Heart right ventricle (tissue), 16 donors: Measurements from ENCODE around the gene ZIC4. TPM values are rescaled to one million over a fixed set of nuclear protein-coding genes. Genes with fewer than 3 reads are reported as not detected.

Experiments used
- ATAC-seq, 8 donors: fragments of 200-7000 bp; cut with Tn5 transposase; one replicate each; pipeline ENCODE4 v1.9.1; 2020; ENCODE audit warnings: mild to moderate bottlenecking in 8 of 8, moderate library complexity in 8 of 8, moderate number of reproducible peaks in 1 of 8
- DNase-seq, 2 donors: peaks; one replicate each; pipeline ENCODE4 v3.0.0-alpha.2; 2020
- H3K27ac ChIP-seq, 10 donors: fragments of 200-600 bp; sonication (generic) in 2 of 10; one replicate each; pipeline versions ENCODE4 v1.5.0 to v1.8.0; 2020 to 2022; ENCODE audit warnings: mild to moderate bottlenecking in 3 of 10
- H3K27me3 ChIP-seq, 7 donors: fragments of 200-600 bp; one replicate each; pipeline ENCODE4 v1.8.0; 2021 to 2022; ENCODE audit warnings: mild to moderate bottlenecking in 2 of 7
- H3K36me3 ChIP-seq, 9 donors: fragments of 200-600 bp; sonication (generic) in 1 of 9; one replicate each; pipeline versions ENCODE4 v1.5.0 to v1.8.0; 2020 to 2022; ENCODE audit warnings: mild to moderate bottlenecking in 2 of 9
- H3K4me1 ChIP-seq, 9 donors: fragments of 200-600 bp; sonication (generic) in 1 of 9; one replicate each; pipeline versions ENCODE4 v1.5.0 to v1.8.0; 2020 to 2022; ENCODE audit warnings: mild to moderate bottlenecking in 4 of 9
- H3K4me3 ChIP-seq, 10 donors: fragments of 200-600 bp; sonication (generic) in 2 of 10; one replicate each; pipeline versions ENCODE4 v1.5.0 to v1.8.0; 2020 to 2022; ENCODE audit warnings: mild to moderate bottlenecking in 7 of 10, moderate library complexity in 2 of 10
- H3K9me3 ChIP-seq, 11 donors: fragments of 200-600 bp in 10 of 11; sonication (generic) in 2 of 11; one replicate each; pipeline versions ENCODE4 v1.5.0 to v1.8.0; 2013 to 2022; ENCODE audit warnings: mild to moderate bottlenecking in 2 of 11, control low read depth in 1 of 11, moderate library complexity in 1 of 11
- CTCF ChIP-seq, 9 donors: fragments of 200-600 bp; sonication (generic) in 2 of 9; IDR thresholded peaks; one replicate each; pipeline versions ENCODE4 v1.5.0 to v1.8.0; 2021 to 2022; ENCODE audit warnings: antibody characterized with exemption in 9 of 9, mild to moderate bottlenecking in 5 of 9, moderate library complexity in 1 of 9
- WGBS, 2 donors: extraction: QIAGEN DNeasy Blood & Tissue Kit; methylation state at CpG; one replicate each; pipeline ENCODE4 v1.1.7; 2013; ENCODE audit warnings: inconsistent platforms in 1 of 2; 5-methylcytosine and 5-hydroxymethylcytosine counted together
- intact Hi-C, 10 donors: fragments of 100-400 bp; cut with DNase I; formaldehyde crosslinking; loops; one replicate each; pipeline versions ENCODE4 v1.11.1 to v1.14.2; 2022
- long read RNA-seq, 3 donors: library from polyadenylated mRNA; unstranded; transcript quantifications; one replicate each; pipeline ENCODE4 v2.0.0, GENCODE V29; 2020 to 2021
- polyA plus RNA-seq, 2 donors: library from polyadenylated mRNA; stranded (reverse); fragments of 200-250 nt; gene quantifications; one replicate each; pipeline ENCODE4 v1.2.3, GENCODE V29; 2013
- total RNA-seq, 10 donors: library from RNA; stranded (reverse); fragmentation: NEBNext Ultra II Directional in 3 of 10; extraction: Animal tissue kit (Norgen Biotek cat#: 25700) in 3 of 10; gene quantifications; one replicate each; pipeline versions ENCODE4 v1.2.1 to v1.2.4, GENCODE V29; 2021 to 2023
- donor health status: Arrhythmogenic right ventricular cardiomyopathy.
- donor health status: ischemic (EF 13 %, LVEDD 7.1; RV severe dilation, severe dysfunction).
- donor health status: healthy with polysubstance abuse.
- donor health status: DM: no; HTN: yes; CAD: no.
- donor health status: DM: no; HTN: no; CAD: no.
- donor health status: ischemic (EF 25% LVEDD 6.9; RV normal size, moderate dysfunction).
- donor health status: ischemic (EF 25% LVEDD 5.7; RV mildly dilated, moderate dysfunction).
- donor health status: healthy.
- donor health status: DM: yes; HTN: yes; CAD: no.
- donor health status: Ischemic cardiomyopathy.
- donor health status: ischemic (EF 35%, LVEDD 5.7; RV mildly dilated, moderate dysfunction).
- donor health status: nonischemic (EF 11% LVEDD 7.7; RV severe dilation, severe dysfunction).
- donor health status: DM: yes; HTN: yes; CAD: no.
- donor health status: PGD.
- donor health status: ischemic (EF 29% LVEDD 5.4; RV normal size, mild dysfunction).
- donor health status: nonischemic (EF 23%, LVEDD 6.1; RV moderate dilation, normal function).

The ZIC4 gene
- not detected for total RNA-seq
- not detected for polyA plus RNA-seq
- long read RNA-seq, donor 1 = 0 reads
- long read RNA-seq, donor 2 = 0 reads
- long read RNA-seq, donor 3 = 0 reads

- intact Hi-C loops = no loop called here
- TF ChIP-seq CTCF (IDR thresholded peaks at IDR 0.05) = no peak
- Histone ChIP-seq H3K27me3 (peaks cover 59 to 100% (median 100%) of the 10 kb centered on the region in 7 donors), H3K9me3 (no peaks in the 10 kb centered on the region), H3K4me3 (no peak within 1 kb of the TSS), H3K27ac (no peak within 1 kb of the TSS), H3K36me3 (no peaks in the 10 kb centered on the region), H3K4me1 (peaks cover 0 to 31% (median 24%) of the 10 kb centered on the region in 9 donors)
- 5% methylated on average over 24 to 25 of the region's 25 CpGs for WGBS, 2 donors
- no peak for DNase-seq
- no peak for ATAC-seq
These were observed at the start of gene ZIC4 for GRCh38 chr3:147406028-147406931. Gene ZIC4 (minus strand): TSS chr3:147406543. CDS start chr3:147402797, 3,746 bp downstream.

GRCh38 chr3:147449669-147450068 is 43.3 kb upstream of the ZIC4 start:
- no peak for DNase-seq
- 24 to 26% methylated on average over 3 of the region's 3 CpGs for WGBS, 2 donors
- no peaks in the 10 kb centered on the region for H3K4me1 ChIP-seq
- H3K4me3 ChIP-seq = no peak overlapping the region
- no peaks in the 10 kb centered on the region for H3K9me3 ChIP-seq
- no peak for TF ChIP-seq CTCF (IDR thresholded peaks at IDR 0.05)
- intact Hi-C loops = no loop called here
- no peaks in the 10 kb centered on the region for H3K36me3 ChIP-seq
- ATAC-seq = no peak
- H3K27ac ChIP-seq = no peak overlapping the region
- peaks cover 0 to 33% (median 14%) of the 10 kb centered on the region in 7 donors for H3K27me3 ChIP-seq

GRCh38 chr3:147447224-147447623 is 40.9 kb upstream of the ZIC4 start:
- Histone ChIP-seq H3K4me3 (no peak overlapping the region), H3K4me1 (no peaks in the 10 kb centered on the region), H3K27ac (no peak overlapping the region), H3K27me3 (peaks cover 0 to 38% (median 14%) of the 10 kb centered on the region in 7 donors), H3K9me3 (no peaks in the 10 kb centered on the region), H3K36me3 (no peaks in the 10 kb centered on the region)
- intact Hi-C loops = no loop called here
- no peak for DNase-seq
- no peak for ATAC-seq
- TF ChIP-seq CTCF (IDR thresholded peaks at IDR 0.05) = no peak

GRCh38 chr3:147431751-147432150 is 25.4 kb upstream of the ZIC4 start:
- DNase-seq (no peak), ATAC-seq (no peak)
- no peak overlapping the region for H3K4me3 ChIP-seq
- H3K36me3 ChIP-seq = no peaks in the 10 kb centered on the region
- 47 to 51% methylated on average over 3 of the region's 3 CpGs for WGBS, 2 donors
- peaks cover 0 to 69% (median 40%) of the 10 kb centered on the region in 7 donors for H3K27me3 ChIP-seq
- H3K4me1 ChIP-seq = no peaks in the 10 kb centered on the region
- intact Hi-C loops = no loop called here
- H3K9me3 ChIP-seq = no peaks in the 10 kb centered on the region
- no peak overlapping the region for H3K27ac ChIP-seq
- no peak for TF ChIP-seq CTCF (IDR thresholded peaks at IDR 0.05)
